ENCODE results near the gene SIDT1.

GRCh38 chr3:113649174-113649845, 117.0 kb downstream of the SIDT1 start:
- TF ChIP-seq CTCF (IDR thresholded peaks at IDR 0.05; ENCODE audit: low read depth, low read length) (no peak), EZH2phosphoT487 (IDR thresholded peaks at IDR 0.05; ENCODE audit: low read depth) (no peak)
